Amniotic stem cell (primary cell): ENCODE results near the gene C22orf39.
A peak's percentile ranks its signal among the peaks of the same experiment; 100 is the strongest.

Experiments used
- DNase-seq: peaks from one replicate; lab custom pipeline; 2025; lab: John Stamatoyannopoulos, UW

C22orf39 gene, protein sequence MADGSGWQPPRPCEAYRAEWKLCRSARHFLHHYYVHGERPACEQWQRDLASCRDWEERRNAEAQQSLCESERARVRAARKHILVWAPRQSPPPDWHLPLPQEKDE

DNA sequence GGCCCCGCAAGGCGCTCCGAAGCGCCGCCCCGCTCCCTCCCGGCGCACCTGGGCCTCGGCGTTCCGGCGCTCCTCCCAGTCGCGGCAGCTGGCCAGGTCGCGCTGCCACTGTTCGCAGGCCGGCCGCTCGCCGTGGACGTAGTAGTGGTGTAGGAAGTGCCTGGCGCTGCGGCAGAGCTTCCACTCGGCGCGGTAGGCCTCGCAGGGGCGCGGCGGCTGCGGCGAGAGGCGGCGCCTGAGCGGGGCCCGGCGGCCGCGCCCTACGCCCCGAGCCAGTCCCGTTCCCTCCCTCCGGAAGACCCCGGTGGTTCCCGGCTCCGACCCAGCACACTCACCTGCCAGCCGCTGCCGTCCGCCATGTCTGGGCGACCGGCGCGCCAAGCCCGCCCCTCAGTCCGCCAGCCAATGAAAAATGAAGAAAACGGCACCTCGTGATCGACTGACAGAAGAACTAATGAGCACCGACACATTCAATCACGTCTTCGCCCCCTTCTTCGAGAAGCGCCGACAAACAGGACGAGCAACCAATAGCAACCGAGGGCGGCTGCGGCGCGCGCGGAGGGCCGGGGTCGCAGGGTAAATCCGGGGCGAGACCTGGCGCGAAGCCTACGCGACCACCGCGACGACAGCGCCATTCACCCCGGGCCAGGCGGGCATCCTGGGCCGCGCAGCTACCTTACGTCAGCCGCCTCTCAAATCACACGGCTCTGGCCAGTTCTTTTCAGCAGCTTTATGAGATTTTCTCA lies at the start of gene C22orf39:
Gene C22orf39, minus strand, starts transcription at position 382 of the 746 bp plus-strand sequence. Its CDS starts 23 bp downstream, at position 359.
- peak; percentile 75 for DNase-seq

DNA sequence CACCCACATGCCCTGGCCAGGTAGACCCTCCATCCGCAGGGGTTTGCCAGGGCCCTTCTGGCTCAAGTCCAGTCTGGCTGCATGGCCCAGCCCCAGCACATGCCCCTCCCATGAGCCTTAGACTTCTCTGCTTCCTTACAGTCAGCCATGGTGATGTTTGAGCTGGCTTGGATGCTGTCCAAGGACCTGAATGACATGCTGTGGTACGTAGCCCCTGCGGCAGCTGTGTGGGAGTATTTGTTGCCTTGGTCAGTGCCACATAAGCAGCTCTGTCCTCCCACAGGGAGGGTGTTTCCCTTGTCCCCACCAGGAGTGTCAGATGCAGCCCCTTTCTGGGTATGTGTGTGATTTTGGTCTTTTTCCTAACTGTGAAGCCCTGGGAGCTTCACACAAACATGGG lies 49.7 kb upstream of the C22orf39 start:
- DNase-seq = no peak

DNA sequence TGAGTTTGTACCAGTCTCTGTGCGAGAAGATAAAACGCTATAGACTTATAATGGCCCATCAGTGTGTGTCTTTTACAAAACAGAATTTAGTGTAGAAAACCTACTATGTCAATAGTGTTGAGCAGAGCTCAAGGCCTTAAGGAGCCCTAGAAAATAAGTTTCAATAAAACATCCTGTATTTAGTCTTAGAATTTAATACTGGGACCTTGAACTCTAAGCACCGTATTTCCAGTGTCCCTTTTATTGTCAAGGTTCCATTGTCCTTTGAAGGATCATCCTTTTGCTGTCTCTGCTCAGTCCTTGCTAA lies 48.8 kb upstream of the C22orf39 start:
- no peak for DNase-seq

DNA sequence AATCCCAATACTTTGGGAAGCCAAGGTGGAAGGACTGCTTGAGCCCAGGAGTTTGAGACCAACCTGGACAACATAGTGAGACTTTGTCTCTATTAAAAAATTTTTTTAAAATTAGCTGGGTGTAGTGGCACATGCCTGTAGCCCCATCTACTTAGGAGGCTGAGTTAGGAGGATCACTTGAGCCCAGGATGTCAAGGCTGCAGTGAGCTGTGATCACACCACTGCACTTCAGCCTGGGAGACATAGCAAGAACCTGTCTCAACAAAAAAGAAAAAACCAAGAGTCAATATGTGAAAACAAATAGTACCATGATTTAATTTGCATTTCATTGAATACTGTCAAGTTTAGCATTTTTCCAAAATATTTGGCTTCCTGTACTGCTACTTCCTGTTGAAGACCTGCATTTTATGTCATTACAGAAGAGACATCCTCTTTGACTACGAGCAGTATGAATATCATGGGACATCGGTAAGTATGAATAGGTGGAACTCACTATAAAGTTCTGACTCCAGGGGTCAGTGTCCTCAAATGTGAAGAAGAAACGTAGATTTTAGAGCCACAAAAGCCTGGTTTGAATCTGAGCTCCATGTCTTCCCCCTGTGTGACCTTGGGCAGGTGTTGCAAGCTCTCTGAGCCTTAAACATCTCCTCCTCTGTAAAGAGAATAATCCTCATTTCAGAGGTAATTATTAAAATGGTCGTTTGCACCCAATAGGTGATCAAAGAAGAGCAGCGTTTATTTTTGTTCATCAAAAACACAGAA lies 48.2 kb upstream of the C22orf39 start:
- DNase-seq = no peak

DNA sequence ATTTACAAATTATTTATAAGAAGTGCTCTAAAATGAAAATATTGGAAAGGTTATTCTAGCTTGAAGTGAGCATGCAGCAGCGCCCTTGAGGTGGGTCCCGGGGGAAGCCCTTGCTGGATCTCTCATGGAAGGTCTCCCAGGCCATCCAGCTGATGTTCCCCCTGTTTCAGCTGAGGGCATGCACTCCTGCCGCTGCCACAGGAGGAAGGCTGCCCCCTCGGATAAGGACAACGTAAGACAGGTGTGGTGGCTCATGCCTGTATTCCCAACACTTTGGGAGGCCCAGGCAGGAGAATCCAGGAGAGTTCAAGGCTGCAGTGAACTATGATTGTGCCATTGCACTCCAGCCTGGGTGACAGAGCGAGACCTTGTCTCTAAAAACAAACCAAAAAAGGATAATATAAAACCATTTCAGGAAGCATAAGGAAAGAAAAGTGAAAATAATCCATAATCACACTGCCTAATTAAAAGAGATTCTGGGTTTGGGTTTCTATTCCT lies 47.2 kb upstream of the C22orf39 start:
- no peak for DNase-seq

DNA sequence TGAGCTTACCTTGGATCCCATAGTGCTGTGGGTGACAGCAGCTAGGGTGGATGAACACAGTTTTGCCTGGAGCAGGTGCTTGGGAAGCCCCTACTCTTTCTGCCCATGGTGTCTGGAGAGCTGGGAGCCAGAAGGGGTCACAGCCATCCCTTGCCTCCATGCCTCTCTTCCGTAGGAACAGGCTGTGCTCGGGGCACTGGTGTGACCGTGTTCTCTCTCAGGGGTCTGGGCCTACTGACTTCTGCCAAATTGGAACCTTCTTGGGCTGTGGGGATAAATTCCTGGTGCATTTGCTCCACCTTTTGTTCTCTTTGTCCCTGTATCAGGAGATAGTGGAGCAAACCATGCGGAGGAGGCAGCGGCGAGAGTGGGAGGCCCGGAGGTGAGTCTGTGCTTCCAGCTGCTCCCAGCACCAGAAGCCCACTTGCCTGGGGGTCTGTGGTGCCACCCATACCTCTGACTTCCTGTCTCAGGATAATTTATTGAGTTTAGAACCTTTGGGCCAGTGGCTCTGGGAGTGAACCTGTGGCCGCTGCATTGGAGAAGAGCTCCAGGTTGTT lies 46.6 kb upstream of the C22orf39 start:
- no peak for DNase-seq

DNA sequence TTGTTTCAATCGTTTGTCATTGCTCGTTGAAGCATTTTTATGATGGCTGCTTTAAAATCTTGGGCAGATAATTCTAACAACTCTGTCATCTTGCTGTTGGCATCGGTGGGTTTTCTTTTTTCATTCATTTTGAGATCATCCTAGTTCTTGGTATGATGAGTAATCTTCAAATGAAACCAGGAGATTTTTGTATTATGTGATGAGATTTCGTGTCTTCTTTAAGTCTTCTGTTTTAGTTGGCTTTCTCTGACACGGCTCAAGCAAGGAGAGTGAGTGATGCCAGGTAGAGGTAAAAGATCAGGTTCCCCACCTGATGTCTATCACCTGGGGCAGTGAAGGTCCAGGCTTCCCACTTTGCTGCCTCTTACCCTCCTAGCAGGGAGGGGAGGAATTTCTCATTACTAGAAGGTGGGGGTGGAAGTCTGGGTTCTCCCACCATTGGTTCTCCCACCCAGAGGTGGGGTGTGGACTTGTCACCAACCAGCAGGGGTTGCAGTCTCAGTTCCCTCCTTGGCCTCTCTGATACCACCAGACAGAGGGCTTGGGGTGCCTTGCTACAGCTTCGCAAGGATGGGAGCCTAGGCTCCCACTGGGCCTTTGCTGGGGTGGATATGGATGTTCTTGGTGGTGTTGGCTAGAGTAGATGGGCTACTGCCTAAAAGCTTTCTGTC lies 45.1 kb upstream of the C22orf39 start:
- no peak for DNase-seq

DNA sequence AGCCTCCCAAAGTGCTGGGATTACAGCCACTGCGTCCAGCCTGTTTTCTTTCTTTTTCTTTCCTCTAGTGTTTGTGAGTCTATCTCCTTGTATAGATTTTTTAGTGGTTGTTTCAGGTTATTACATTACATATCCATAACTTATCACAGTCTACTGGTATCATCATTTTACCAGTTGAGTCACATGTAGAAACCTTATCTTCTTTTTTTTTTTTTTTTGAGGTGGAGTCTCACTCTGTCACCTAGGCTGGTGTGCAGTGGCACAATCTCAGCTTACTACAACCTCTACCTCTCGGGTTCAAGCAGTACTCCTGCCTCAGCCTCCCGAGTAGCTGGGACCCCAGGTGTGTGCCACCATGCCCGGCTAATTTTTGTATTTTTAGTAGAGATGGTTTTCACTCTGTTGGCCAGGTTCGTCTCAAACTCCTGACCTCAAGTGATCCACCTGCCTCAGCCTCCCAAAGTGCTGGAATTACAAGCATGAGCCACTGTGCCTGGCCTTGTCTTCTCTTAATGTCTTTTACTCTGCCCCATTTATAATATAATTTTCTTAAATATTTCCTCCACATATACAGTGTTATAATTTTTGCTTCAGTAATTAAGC lies 43.2 kb upstream of the C22orf39 start:
- DNase-seq = no peak

DNA sequence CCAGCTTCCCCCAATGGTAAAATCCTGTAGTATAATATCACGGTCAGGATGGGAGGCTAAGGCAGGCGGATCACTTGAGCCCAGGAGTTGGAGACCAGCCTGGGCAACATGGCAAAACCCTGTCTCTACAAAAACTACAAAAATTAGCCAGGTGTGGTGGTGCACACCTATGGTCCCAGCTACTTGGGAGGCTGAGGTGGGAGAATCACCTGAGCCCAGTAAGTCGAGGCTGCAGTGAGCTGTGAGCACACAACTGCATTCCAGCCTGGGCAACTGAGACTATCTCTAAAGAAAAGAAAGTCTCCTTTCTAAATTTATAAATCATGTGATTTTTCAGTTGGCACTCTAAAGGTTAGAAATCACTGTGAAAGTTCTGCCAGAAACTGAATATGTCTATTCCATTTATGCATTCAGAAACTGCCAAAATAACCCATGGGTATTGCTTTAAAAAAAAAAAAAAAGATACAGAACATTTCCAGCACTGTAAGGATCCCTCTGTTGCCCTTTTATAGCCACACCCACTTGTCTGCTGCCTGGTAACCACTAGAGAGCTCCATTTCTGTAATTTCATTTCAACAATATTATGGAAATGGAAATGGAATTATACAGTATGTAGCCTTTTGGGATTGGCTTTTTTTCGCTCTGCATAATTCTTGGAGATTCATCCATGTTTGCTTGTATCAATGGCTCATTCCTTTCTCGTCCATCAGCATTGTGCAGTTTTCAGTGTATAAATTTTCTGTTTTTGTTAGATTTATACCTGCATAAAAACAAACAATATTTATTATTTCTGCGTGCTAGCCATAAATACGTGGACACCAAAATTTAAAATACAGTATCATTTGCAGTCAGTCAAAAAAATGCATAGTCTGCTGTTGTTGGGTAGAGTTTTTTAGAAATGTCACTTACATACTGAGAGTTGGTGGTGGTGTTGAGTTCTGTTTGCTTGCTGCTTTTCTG lies 41.7 kb upstream of the C22orf39 start:
- DNase-seq = no peak

DNA sequence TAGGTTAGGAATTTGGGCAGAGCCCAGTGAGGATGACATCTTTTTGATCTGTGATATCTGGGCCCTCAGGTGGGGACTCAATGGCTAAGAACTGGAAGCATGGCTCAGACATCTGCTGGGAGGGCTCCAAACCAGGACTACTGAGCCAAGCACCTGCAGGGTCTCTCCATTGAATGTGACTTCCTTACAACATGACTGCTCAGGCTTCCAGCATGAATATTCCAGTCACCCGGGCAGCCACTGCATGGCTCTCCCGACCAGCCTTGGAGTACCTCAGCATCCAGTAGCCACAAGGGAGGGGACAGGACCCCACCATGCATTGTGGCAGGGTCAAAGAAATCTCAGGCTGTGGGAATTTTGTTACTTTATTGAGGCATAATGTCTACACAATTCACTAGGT lies 40.8 kb upstream of the C22orf39 start:
- DNase-seq = no peak

DNA sequence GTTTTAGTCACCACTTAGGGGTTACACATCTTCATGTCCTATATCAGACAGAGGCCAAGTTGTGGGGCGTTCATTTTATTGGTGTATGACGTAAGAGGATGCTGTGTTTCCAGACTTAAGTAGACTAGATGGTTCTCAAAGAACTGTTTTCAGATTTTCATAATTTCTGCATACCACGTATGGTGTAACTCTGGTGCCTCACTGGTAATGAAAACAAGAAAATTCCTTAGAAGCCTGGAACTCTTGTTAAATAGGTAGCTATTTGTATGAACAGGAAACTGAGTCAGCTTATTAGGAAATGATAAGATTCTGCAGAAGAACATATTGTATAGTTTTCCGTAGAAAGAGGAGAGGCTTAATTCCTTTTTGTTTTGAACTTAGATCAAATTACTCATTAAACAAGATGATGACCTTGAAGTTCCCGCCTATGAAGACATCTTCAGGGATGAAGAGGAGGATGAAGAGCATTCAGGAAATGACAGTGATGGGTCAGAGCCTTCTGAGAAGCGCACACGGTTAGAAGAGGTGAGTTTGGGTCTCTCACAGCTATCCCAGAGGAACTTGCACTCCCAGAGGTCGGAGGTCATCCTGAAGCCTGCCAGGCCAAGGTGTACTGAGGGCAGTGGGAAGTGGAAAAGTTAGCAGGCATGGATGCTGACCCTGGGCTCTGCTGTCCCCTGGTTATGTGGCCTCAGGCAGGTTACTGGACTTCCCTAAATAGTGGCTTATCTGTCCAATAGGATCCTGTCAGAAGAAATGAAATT lies 36.2 kb upstream of the C22orf39 start:
- DNase-seq = no peak

DNA sequence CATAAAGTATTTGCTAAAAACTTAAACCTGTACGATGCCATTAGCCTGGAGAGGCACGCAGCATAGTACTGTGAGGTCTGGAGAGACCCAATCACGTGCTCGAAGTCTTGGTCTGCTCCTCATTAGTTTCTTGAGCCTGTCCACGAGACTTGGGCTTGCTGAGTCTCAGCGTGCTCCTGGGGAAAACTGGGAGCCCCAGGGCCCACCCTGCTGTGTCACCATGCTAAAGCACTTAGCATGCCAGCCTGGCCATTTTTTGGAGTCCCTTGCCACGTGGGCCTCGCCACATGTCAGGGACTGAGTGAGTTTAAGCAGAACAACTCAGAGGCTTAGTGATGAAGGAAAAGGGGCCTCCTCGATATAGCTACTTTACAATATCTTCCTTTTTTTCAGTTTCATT lies 34.8 kb upstream of the C22orf39 start:
- no peak for DNase-seq

DNA sequence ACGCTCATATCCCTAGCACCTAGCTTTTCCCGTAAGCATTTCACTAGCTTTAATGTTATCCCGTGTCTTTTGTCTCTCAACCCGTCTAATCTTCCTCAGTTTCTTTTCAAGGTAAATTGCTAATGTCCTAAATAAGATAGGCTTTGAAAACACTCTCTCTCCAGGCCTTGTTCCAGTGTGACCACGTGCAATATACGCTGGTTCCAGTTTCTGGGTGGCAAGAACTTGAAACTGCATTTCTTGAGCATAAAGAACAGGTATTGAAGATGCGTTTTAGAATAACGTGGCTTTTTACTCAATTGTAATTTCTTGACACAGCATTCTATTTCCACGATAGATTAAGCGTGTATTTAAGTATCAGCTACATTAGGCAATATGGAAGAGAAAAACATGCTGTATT lies 33.3 kb upstream of the C22orf39 start:
- DNase-seq = no peak

DNA sequence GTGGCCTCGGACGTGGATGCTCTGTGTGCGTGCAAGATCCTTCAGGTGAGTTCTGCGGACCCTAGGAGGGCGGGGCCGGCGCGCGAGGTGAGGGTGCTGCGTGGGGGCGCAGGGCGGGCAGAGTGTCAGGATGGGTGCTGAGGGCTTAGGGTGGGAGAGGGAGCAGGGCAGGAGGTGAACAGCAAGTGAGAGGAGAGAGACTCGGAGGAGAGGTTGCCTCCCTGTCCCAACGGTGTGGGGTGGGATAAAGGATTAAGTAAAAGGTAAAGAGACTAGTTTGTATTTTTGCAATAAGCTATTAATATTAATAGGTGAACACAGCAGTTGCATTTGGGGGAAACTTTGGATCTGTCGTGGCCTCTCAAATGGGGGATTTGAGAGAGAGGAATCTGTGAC lies 32.7 kb upstream of the C22orf39 start:
- no peak for DNase-seq

DNA sequence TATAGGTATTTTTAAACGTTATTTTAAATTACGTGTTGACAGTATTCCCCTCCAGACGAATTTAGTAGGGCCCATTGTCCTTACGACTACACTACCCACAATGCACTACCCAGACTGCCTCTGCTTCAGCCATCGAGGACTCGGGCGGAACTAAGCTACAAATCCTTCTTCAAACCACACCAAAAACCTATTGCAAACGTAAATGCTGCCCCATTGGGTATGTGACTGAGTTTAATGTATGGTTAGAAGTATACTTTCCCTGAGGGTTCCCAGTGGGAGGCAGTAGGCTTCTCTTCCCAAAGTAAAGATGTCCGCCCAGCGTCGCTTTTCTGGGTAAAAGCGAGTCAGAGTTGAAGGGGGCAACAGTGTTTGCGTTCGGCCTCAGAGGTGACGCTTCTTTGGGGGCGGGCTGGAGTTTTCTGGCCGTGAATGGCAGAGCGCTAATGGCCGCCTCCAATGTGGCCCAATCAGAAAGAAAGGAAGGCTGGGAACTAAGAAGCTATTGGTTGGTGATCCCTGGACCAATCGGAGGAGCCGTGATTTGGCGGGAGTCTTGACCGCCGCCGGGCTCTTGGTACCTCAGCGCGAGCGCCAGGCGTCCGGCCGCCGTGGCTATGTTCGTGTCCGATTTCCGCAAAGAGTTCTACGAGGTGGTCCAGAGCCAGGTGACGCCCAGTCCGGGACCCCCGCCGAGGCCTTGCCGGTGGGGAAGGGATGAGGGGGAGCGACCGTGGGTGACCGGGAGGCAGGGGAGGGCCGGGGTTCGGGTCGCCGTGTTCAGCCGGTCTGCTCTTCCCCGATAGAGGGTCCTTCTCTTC lies 32.1 kb upstream of the C22orf39 start, which contains the start of gene CDC45:
Gene CDC45, plus strand, starts transcription at position 566 of the 818 bp plus-strand sequence. Its CDS starts 49 bp downstream, at position 615.
- DNase-seq = peak; percentile 97

DNA sequence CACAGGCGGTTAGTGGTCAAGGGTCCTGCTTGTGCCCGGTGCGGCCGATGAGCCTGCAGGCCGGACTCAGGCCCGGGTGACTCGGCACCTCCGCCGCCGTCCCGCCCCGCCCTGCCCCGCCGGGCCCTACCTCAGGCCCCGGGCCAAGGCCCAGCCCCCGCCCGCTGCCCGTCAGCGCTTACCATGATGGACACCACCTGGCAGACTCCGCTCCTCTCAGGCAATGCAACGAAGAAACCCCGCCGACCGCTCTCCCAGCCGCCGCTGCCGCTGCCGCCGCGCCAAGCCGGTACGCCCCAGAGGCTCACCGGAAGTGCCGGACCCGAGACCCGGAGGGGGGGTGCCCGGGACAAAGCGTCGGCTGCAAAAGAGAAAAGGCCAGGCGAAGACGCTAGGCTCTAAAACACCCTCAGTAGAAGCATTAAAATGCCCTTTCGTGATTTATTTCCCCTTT lies 31.4 kb upstream of the C22orf39 start, which contains the start of gene UFD1:
Gene UFD1, minus strand, starts transcription at position 293 of the 454 bp plus-strand sequence. Its CDS starts 108 bp downstream, at position 185.
- peak; percentile 53 for DNase-seq

DNA sequence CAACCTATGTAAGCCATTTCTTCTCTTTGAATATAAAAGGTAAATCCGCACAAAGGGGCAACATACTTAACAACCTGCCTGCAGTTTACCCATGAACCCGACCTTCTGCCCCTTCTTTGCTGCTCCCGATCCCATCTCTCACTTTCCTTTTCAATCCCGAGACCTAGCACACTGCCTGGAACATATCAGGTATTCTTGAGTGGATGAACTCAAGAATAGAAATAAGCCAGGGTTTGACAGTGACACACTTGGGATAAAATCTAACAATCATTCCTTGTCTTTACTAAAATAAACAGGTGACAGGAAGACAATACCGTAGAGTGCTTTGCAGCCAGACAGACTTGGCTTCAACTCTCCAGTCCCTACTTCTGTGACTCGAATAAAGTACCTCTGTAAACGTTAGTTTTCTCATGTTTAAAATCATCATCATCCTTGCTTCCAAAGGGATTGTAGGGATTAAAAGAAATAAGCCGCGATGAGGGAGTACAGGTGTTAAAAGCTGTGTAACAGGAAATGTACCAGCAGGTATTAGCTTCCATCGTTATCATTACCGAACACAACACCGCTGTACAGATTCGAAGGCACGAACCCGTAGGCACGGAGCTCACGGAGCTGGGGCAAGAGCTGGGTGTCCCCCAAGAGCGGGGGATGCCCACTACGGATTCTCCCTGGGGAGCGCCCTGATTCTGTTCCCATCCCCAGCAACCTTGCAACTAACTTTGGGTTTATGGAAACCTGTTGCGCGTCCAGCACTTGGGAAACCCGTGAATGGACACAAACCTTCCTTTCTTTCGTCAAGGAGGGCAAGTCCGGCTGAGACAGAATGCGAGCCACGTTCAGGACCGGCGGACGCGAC lies 30.8 kb upstream of the C22orf39 start:
- DNase-seq = no peak
